Endothelial cell of umbilical vein (primary cell): ENCODE results near the gene FAM98C. TPM values are rescaled to one million over a fixed set of nuclear protein-coding genes. Genes with fewer than 3 reads are reported as not detected.

Source experiments
- BruUV-seq: library from RNA; stranded (reverse); fragments of 400-500 nt; replicated peaks from 2 replicates; lab custom pipeline; 2021; lab: Mats Ljungman, UMichigan
- CTCF ChIA-PET: fragments of 300-600, 350-600 bp; sonication (Branson Sonifier 250); formaldehyde crosslinking; loops from one replicate; lab custom pipeline; 2021; ENCODE audit warnings: antibody characterized with exemption, inconsistent platforms; lab: Charles Lee
- POLR2A ChIA-PET: fragments of 300-600, 350-600 bp; sonication (Branson Sonifier 250); formaldehyde crosslinking; loops from one replicate; lab custom pipeline; 2021; ENCODE audit warnings: antibody characterized with exemption, inconsistent platforms; lab: Charles Lee
- DNase-seq: peaks from one replicate; pipeline ENCODE4 v3.0.0-alpha.2; 2011; ENCODE audit warnings: low read depth, low spot score
- FAIRE-seq: peaks from 2 replicates; lab custom pipeline; 2011; peaks lifted over from hg19 to GRCh38; lab: Jason Lieb, UNC
- H2AFZ ChIP-seq: 2 replicates; pipeline ENCODE4 v1.6.0; 2012; ENCODE audit warnings: low read depth, low read length, control low read depth, inconsistent platforms
- H3K27ac ChIP-seq: 2 replicates; pipeline ENCODE4 v1.5.1; 2011; ENCODE audit warnings: low read depth, mild to moderate bottlenecking, control low read depth, low read length, moderate library complexity; ENCODE audit not compliant: insufficient read depth
- H3K27me3 ChIP-seq, 2 experiments: 2 replicates each; pipeline versions ENCODE4 v1.6.0 to v1.6.1; 2011; ENCODE audit warnings: low read length in 2 of 2, mixed read lengths in 1 of 2; ENCODE audit not compliant: control insufficient read depth in 2 of 2, insufficient read depth in 2 of 2
- H3K36me3 ChIP-seq, 2 experiments: 2 replicates in 1 of 2; 3 replicates in 1 of 2; pipeline ENCODE4 v1.5.1; 2011; ENCODE audit warnings: low read length in 2 of 2, mild to moderate bottlenecking in 1 of 2, moderate library complexity in 1 of 2; ENCODE audit not compliant: control insufficient read depth in 2 of 2, insufficient read depth in 2 of 2; ENCODE audit errors: extremely low read depth in 1 of 2
- H3K4me1 ChIP-seq: 3 replicates; pipeline ENCODE4 v1.5.1; 2011; ENCODE audit warnings: mild to moderate bottlenecking, low read length; ENCODE audit not compliant: control insufficient read depth, insufficient read depth; ENCODE audit errors: extremely low read depth
- H3K4me2 ChIP-seq: 2 replicates; pipeline ENCODE4 v1.6.1; 2011; ENCODE audit warnings: low read length, control low read depth, mixed read lengths; ENCODE audit not compliant: insufficient read depth
- H3K4me3 ChIP-seq, 3 experiments: fragments of 200-600 bp in 1 of 3; sonication (generic), shearing (Covaris generic) in 1 of 3; replicated peaks in 1 of 3; 2 replicates each; pipeline ENCODE4 v1.5.1; 2011 to 2016; ENCODE audit warnings: control low read depth in 3 of 3, low read length in 3 of 3, mild to moderate bottlenecking in 2 of 3, inconsistent platforms in 1 of 3, low read depth in 1 of 3, moderate library complexity in 1 of 3; ENCODE audit not compliant: insufficient read depth in 1 of 3
- H3K79me2 ChIP-seq: 2 replicates; pipeline ENCODE4 v1.6.0; 2012; ENCODE audit warnings: low read length, inconsistent platforms; ENCODE audit not compliant: control insufficient read depth, insufficient read depth
- H3K9ac ChIP-seq: replicated peaks from 2 replicates; pipeline ENCODE3; 2011; ENCODE audit warnings: low read length, control low read depth; ENCODE audit not compliant: insufficient read depth; ENCODE audit errors: extremely low read depth
- H3K9me1 ChIP-seq: replicated peaks from 3 replicates; pipeline ENCODE4 v1.6.0; 2011; ENCODE audit warnings: mild to moderate bottlenecking, low read length; ENCODE audit not compliant: control insufficient read depth, insufficient read depth; ENCODE audit errors: extremely low read depth
- H3K9me3 ChIP-seq: replicated peaks from 2 replicates; pipeline ENCODE4 v1.5.1; 2012; ENCODE audit warnings: low read length, inconsistent platforms; ENCODE audit not compliant: control insufficient read depth, insufficient read depth
- H4K20me1 ChIP-seq: replicated peaks from 2 replicates; pipeline ENCODE3; 2011; ENCODE audit warnings: mild to moderate bottlenecking, low read length; ENCODE audit not compliant: control insufficient read depth, insufficient read depth; ENCODE audit errors: extremely low read depth
- CTCF ChIP-seq, 2 donors: IDR thresholded peaks; 1 replicate in 1 of 2; 2 replicates in 1 of 2; pipeline ENCODE4 v1.5.1; 2011; ENCODE audit warnings: low read length in 2 of 2, mild to moderate bottlenecking in 2 of 2, moderate library complexity in 2 of 2, control low read depth in 1 of 2, inconsistent platforms in 1 of 2, low read depth in 1 of 2; ENCODE audit not compliant: insufficient read depth in 1 of 2; ENCODE audit errors: extremely low read depth in 1 of 2
- EZH2 ChIP-seq: IDR thresholded peaks from 2 replicates; pipeline ENCODE4 v1.6.1; 2012; ENCODE audit warnings: borderline replicate concordance, low read depth, mild to moderate bottlenecking, moderate library complexity, low read length, inconsistent platforms; ENCODE audit not compliant: severe bottlenecking
- FOS ChIP-seq: IDR thresholded peaks from 2 replicates; pipeline ENCODE4 v1.6.1; 2011; ENCODE audit warnings: mild to moderate bottlenecking, low read length, moderate library complexity, borderline replicate concordance; ENCODE audit not compliant: insufficient read depth
- GATA2 ChIP-seq: IDR thresholded peaks from 2 replicates; pipeline ENCODE4 v1.7.0; 2011; ENCODE audit warnings: low read depth, mild to moderate bottlenecking, moderate library complexity, mixed read lengths, low read length; ENCODE audit not compliant: insufficient read length, insufficient read depth
- JUN ChIP-seq: IDR thresholded peaks from 2 replicates; pipeline ENCODE4 v1.6.1; 2011; ENCODE audit warnings: borderline replicate concordance, low read depth; ENCODE audit not compliant: insufficient read length, insufficient read depth
- MAX ChIP-seq: IDR thresholded peaks from 2 replicates; pipeline ENCODE4 v1.6.1; 2011; ENCODE audit not compliant: insufficient read depth, insufficient read length
- MYC ChIP-seq: IDR thresholded peaks from one replicate; pipeline ENCODE4 v1.6.1; 2011; ENCODE audit warnings: mild to moderate bottlenecking, low read depth, low read length
- POLR2A ChIP-seq: IDR thresholded peaks from 2 replicates; pipeline ENCODE4 v1.6.1; 2012; ENCODE audit warnings: low read depth, mild to moderate bottlenecking, control low read depth, low read length
- POLR2AphosphoS5 ChIP-seq: IDR thresholded peaks from 2 replicates; pipeline ENCODE4 v1.6.1; 2012; ENCODE audit warnings: low read depth, mild to moderate bottlenecking, control low read depth, low read length, moderate library complexity; ENCODE audit not compliant: insufficient read depth
- dilution Hi-C: fragments of 300-500 bp; cut with MboI; formaldehyde crosslinking; loops from one replicate; pipeline ENCODE4 v1.15.0; 2019; ENCODE audit warnings: low sequenced_read_pairs; ENCODE audit not compliant: extremely low pct_ligation_motif_present
- intact Hi-C: fragments of 100-400 bp; cut with micrococcal nuclease; formaldehyde crosslinking; loops from one replicate; pipeline ENCODE4 v1.10.0; 2022
- polyA plus RNA-seq, 4 experiments: library from polyadenylated mRNA; depleted of rRNA in 3 of 4; stranded (reverse) in 3 of 4; unstranded in 1 of 4; fragments of >200 nt; gene quantifications; 2 replicates each; pipeline versions ENCODE4 v1.2.1 to v1.2.3, GENCODE V29; 2011 to 2012; ENCODE audit warnings: missing spikeins in 1 of 4
- total RNA-seq: library from RNA; stranded (reverse); gene quantifications from 2 replicates; pipeline ENCODE4 v1.2.3, GENCODE V29; 2021

Gene FAM98C
- total and polyA plus RNA-seq, 2 donors (not counting 3 experiments of a cell fraction or from before 2014, with no cell fraction given), result 12.6 to 13.0 TPM

- FAIRE-seq (no peak), DNase-seq (no peak)
- ChIA-PET CTCF (interaction anchor here (1.1 kb wide), 1 partner anchor 35 kb away, joined by 4 read pairs; the partner anchor contains the start of gene FAM98C), POLR2A (no interaction called here)
- Histone ChIP-seq H2AFZ (no peak overlapping the region), H3K27ac (no peak overlapping the region), H3K4me3 (no peak overlapping the region), H3K79me2 (no peaks in the 10 kb centered on the region), H4K20me1 (no peaks in the 10 kb centered on the region), H3K27me3 (peaks cover 4 to 5% of the 10 kb centered on the region in 2 experiments), H3K9me1 (no peaks in the 10 kb centered on the region), H3K9me3 (no peaks in the 10 kb centered on the region), H3K4me1 (no peaks in the 10 kb centered on the region), H3K9ac (no peak overlapping the region), H3K4me2 (no peak overlapping the region), H3K36me3 (no peaks in the 10 kb centered on the region)
- BruUV-seq, result no TSS peak
- dilution Hi-C loops (no loop called here), intact Hi-C loops (no loop called here)
- TF ChIP-seq JUN (no peak), CTCF (IDR thresholded peaks at IDR 0.05; ENCODE audit: extremely low read depth in 1 of 2, insufficient read depth in 1 of 2, low read depth in 1 of 2, low read length in 2 of 2) (no peak), POLR2A (no peak), MAX (no peak), POLR2AphosphoS5 (no peak), MYC (no peak), EZH2 (no peak), GATA2 (no peak), FOS (no peak)
These were observed 35.0 kb downstream of the FAM98C start for GRCh38 chr19:38437917-38438316.
